Measurements from ENCODE around the gene GRM7. TPM values are rescaled to one million over a fixed set of nuclear protein-coding genes. Genes with fewer than 3 reads are reported as not detected.

Gene GRM7
- total and polyA plus RNA-seq, 2 experiments from 2014 or later = 0.40 TPM; not detected in 1

- Mint-ChIP-seq H3K4me1 (peaks cover 9% of the 10 kb centered on the region), H3K27ac (no peak overlapping the region), H3K27me3 (ENCODE audit: insufficient read depth, low read depth, poor library complexity) (peaks cover 27% of the 10 kb centered on the region), H3K36me3 (ENCODE audit: low read depth) (peaks cover 6% of the 10 kb centered on the region), H3K4me3 (no peak overlapping the region), H3K9me3 (peaks cover 77% of the 10 kb centered on the region)
- Histone ChIP-seq H3K36me3 (ENCODE audit: insufficient read depth) (peaks cover 11% of the 10 kb centered on the region; the same call in 1 of the 2 replicates), H3K9me2 (ENCODE audit: insufficient read depth) (no peaks in the 10 kb centered on the region), H3K4me3 (no peak overlapping the region), H3K4me2 (no peak overlapping the region), H4K20me1 (replicated peaks; ENCODE audit: insufficient read depth) (no peaks in the 10 kb centered on the region), H3K79me2 (replicated peaks; ENCODE audit: insufficient read depth) (no peaks in the 10 kb centered on the region), H3K27me3 (ENCODE audit: insufficient read depth) (peaks cover 8% of the 10 kb centered on the region; the same call in 1 of the 2 replicates), H3K27ac (ENCODE audit: low read depth) (no peak overlapping the region), H2AFZ (no peak overlapping the region), H3K4me1 (ENCODE audit: insufficient read depth) (no peaks in the 10 kb centered on the region), H3F3A (replicated peaks; ENCODE audit: low read depth) (no peaks in the 10 kb centered on the region)
- ATAC-seq (no peak), DNase-seq (ENCODE audit: low spot score) (no peak)
- TF ChIP-seq NANOG (IDR thresholded peaks at IDR 0.05; ENCODE audit: borderline replicate concordance) (no peak), EZH2phosphoT487 (IDR thresholded peaks at IDR 0.05; ENCODE audit: unreplicated experiment) (no peak), JUNB (IDR thresholded peaks at IDR 0.05; ENCODE audit: unreplicated experiment) (no peak), CREB1 (CRISPR knock-in tag; IDR thresholded peaks at IDR 0.05; ENCODE audit: low read depth) (no peak), REST (IDR thresholded peaks at IDR 0.05; ENCODE audit: unreplicated experiment) (no peak), ETS1 (IDR thresholded peaks at IDR 0.05) (no peak), POLR2AphosphoS5 (IDR thresholded peaks at IDR 0.05; ENCODE audit: low read depth) (no peak), CTCF (conservative IDR thresholded peaks at IDR 0.05; ENCODE audit: low read depth in 2 of 2) (no peak), ZNF462 (CRISPR knock-in tag; IDR thresholded peaks at IDR 0.05) (no peak), STAT1 (IDR thresholded peaks at IDR 0.05; ENCODE audit: unreplicated experiment) (no peak), ZNF114 (CRISPR knock-in tag; IDR thresholded peaks at IDR 0.05) (no peak)
Measured at GRCh38 chr3:6867269-6867668, 6.4 kb downstream of the GRM7 start.
